ENCODE data around the gene SCGB1A1. TPM values are rescaled to one million over a fixed set of nuclear protein-coding genes. Genes with fewer than 3 reads are reported as not detected.

SCGB1A1 gene
- total RNA-seq, 1 donor from 2014 or later, result not detected

DNA sequence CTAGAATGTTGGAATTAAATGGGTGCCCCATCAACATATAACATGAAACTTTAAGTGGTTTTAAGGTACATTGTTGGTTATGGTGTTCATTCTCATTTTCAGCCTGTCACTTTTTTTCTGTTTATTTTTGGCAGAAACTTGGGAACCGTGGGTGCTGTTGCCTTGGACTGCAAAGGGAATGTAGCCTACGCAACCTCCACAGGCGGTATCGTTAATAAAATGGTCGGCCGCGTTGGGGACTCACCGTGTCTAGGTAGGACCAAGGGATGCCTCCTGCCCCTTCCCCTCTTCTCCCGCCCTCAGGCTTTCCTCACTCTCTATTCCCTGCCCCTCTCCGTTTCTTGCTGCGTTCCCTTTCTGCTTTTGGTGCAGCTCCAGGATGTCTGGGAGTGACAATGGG is 29.8 kb upstream of the SCGB1A1 start:
- TF ChIP-seq, protein P1, sequence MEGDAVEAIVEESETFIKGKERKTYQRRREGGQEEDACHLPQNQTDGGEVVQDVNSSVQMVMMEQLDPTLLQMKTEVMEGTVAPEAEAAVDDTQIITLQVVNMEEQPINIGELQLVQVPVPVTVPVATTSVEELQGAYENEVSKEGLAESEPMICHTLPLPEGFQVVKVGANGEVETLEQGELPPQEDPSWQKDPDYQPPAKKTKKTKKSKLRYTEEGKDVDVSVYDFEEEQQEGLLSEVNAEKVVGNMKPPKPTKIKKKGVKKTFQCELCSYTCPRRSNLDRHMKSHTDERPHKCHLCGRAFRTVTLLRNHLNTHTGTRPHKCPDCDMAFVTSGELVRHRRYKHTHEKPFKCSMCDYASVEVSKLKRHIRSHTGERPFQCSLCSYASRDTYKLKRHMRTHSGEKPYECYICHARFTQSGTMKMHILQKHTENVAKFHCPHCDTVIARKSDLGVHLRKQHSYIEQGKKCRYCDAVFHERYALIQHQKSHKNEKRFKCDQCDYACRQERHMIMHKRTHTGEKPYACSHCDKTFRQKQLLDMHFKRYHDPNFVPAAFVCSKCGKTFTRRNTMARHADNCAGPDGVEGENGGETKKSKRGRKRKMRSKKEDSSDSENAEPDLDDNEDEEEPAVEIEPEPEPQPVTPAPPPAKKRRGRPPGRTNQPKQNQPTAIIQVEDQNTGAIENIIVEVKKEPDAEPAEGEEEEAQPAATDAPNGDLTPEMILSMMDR (conservative IDR thresholded peaks at IDR 0.05), result no peak
- Mint-ChIP-seq H3K27ac (ENCODE audit: unreplicated experiment) (no peak overlapping the region), H3K36me3 (ENCODE audit: low read depth) (no peaks in the 10 kb centered on the region), H3K9me3 (no peaks in the 10 kb centered on the region), H3K27me3 (ENCODE audit: low read depth) (no peaks in the 10 kb centered on the region), H3K4me1 (no peaks in the 10 kb centered on the region), H3K4me3 (no peak overlapping the region)
- DNase-seq (ENCODE audit: low read depth, low spot score), result no peak

DNA sequence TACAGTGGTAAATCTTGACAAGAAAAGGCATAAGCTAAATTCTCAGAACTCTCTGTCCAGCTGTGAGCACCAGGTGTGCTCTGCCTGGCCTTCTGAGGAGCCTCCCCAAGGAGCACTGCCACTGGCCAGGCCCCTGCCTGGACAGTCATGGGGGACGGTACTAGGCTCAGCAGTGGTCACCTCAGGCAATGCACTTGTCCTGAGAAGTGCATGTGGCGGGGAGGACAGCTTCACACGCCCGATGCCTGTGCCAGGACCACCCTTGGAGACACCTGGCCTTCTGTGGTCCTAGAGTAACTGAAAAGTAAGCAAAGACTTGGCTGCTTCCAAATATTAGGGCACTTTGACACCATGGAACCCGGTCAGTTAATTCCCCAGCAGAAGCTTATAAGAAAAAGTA is 28.6 kb upstream of the SCGB1A1 start:
- peaks cover 7% of the 10 kb centered on the region for H3K4me1 Mint-ChIP-seq
- TF ChIP-seq, protein P1 (conservative IDR thresholded peaks at IDR 0.05), result no peak
- no peak overlapping the region for H3K27ac Mint-ChIP-seq (ENCODE audit: unreplicated experiment)
- DNase-seq (ENCODE audit: low read depth, low spot score), result no peak
- no peak overlapping the region for H3K4me3 Mint-ChIP-seq
- no peaks in the 10 kb centered on the region for H3K9me3 Mint-ChIP-seq
- H3K27me3 Mint-ChIP-seq (ENCODE audit: low read depth), result no peaks in the 10 kb centered on the region
- no peaks in the 10 kb centered on the region for H3K36me3 Mint-ChIP-seq (ENCODE audit: low read depth)

DNA sequence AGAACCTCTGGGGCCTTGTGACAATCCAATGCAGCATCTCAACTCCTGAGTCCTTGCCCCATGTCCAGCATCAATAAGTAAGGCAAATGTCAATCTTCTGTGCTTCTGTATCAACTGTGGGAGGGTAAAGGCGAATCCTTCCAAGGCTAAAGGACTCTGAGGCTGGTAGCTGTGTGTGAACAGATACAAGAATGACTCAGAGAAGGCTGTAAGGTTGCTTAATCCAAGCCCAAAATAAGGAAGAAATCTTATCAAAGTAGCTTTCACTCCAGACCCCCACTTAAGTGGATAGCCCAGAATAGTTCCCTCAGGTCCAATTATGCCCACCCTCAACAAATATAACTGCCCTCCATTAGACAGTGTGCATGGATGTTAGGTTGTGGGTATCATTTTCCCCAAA is 28.1 kb upstream of the SCGB1A1 start:
- Mint-ChIP-seq H3K27me3 (ENCODE audit: low read depth) (no peaks in the 10 kb centered on the region), H3K4me3 (no peak overlapping the region), H3K4me1 (peaks cover 10% of the 10 kb centered on the region), H3K36me3 (ENCODE audit: low read depth) (no peaks in the 10 kb centered on the region), H3K9me3 (no peaks in the 10 kb centered on the region), H3K27ac (ENCODE audit: unreplicated experiment) (no peak overlapping the region)
- TF ChIP-seq, protein P1 (conservative IDR thresholded peaks at IDR 0.05), result no peak
- no peak for DNase-seq (ENCODE audit: low read depth, low spot score)

DNA sequence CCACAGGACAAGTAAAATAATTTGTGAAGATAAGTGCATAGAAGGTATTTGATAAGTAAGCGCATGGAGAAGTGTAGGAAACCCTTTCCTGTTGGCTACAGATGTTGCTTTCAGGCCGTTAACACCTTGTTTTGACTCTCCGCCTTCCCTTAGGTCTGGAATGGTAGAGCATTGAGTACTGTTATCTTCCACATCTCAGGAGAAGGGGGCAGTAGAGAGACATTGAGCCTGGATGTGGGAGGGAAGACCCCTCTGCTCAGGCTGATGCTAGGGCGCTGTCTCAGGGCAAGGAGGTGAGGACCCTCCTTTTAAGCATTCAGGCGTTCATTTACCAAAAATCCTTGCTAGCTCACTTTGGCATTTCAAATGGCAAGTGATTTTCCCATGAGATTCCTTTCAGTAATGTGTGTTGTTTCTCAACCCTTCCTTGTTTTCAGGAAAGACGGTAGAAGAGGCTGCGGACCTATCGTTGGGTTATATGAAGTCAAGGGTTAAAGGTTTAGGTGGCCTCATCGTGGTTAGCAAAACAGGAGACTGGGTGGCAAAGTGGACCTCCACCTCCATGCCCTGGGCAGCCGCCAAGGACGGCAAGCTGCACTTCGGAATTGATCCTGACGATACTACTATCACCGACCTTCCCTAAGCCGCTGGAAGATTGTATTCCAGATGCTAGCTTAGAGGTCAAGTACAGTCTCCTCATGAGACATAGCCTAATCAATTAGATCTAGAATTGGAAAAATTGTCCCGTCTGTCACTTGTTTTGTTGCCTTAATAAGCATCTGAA is 27.0 kb upstream of the SCGB1A1 start:
- H3K9me3 Mint-ChIP-seq, result no peaks in the 10 kb centered on the region
- DNase-seq (ENCODE audit: low read depth, low spot score), result no peak
- peaks cover 10% of the 10 kb centered on the region for H3K4me1 Mint-ChIP-seq
- TF ChIP-seq, protein P1 (conservative IDR thresholded peaks at IDR 0.05), result peak; percentile 24
- no peak overlapping the region for H3K27ac Mint-ChIP-seq (ENCODE audit: unreplicated experiment)
- no peak overlapping the region for H3K4me3 Mint-ChIP-seq
- no peaks in the 10 kb centered on the region for H3K27me3 Mint-ChIP-seq (ENCODE audit: low read depth)
- no peaks in the 10 kb centered on the region for H3K36me3 Mint-ChIP-seq (ENCODE audit: low read depth)

DNA sequence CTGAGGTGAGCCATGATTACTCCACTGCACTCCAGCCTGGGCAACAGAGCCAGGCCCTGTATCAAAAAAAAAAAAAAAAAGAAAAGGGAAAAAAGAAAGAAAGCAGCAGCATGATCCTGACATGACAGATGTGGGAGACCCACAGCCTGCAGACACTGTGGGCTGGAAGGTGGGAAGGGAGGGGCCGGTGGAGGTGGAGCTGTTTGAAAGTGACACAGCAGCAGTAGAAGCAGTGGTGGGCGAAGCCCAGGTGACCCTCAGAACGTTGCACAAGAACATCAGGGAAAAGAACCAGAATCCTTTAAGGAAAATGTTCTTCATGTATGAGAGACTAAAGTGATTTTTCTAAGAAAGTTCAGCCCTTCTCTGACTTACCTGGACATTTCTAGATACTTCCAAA is 26.3 kb upstream of the SCGB1A1 start:
- no peaks in the 10 kb centered on the region for H3K27me3 Mint-ChIP-seq (ENCODE audit: low read depth)
- no peak for DNase-seq (ENCODE audit: low read depth, low spot score)
- peaks cover 10% of the 10 kb centered on the region for H3K4me1 Mint-ChIP-seq
- H3K27ac Mint-ChIP-seq (ENCODE audit: unreplicated experiment), result no peak overlapping the region
- no peak overlapping the region for H3K4me3 Mint-ChIP-seq
- no peaks in the 10 kb centered on the region for H3K36me3 Mint-ChIP-seq (ENCODE audit: low read depth)
- H3K9me3 Mint-ChIP-seq, result no peaks in the 10 kb centered on the region
- TF ChIP-seq, protein P1 (conservative IDR thresholded peaks at IDR 0.05), result no peak
